ENCODE data around the gene GPA33.

GPA33 gene, protein sequence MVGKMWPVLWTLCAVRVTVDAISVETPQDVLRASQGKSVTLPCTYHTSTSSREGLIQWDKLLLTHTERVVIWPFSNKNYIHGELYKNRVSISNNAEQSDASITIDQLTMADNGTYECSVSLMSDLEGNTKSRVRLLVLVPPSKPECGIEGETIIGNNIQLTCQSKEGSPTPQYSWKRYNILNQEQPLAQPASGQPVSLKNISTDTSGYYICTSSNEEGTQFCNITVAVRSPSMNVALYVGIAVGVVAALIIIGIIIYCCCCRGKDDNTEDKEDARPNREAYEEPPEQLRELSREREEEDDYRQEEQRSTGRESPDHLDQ

DNA sequence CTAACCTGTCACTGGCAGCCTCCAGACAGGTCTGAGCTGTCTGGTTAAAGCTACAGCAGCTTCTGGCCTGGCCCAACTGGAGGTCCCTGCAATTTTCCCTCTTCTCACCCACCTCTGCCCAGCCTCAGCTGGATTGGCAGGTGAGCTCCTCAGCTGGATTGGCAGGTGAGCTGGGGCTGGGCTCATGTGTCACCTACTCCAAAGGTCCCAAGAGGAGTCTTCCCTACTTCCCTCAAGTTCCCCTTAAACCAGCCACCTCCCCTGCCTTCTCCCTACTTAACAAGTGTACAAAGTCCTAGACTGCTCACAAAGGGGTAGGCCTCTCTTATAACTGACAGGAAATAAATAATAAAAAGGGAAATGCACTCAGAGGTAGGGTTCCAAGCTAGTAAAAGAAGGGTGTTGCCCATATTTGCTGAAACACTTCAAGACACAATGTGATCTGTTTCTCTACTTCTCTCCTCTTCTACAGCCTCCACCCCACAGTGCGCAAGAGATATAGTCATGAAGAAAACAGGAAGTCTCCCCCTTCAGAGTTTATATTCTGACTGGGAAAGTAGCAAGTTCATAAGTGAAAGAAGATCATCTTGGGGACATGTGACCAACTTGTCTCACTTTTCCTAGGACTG lies at the start of gene GPA33:
Gene GPA33, minus strand, starts transcription at position 64 of the 629 bp plus-strand sequence. CDS start 90 bp downstream, outside the sequence.
- DNase-seq: no peak

DNA sequence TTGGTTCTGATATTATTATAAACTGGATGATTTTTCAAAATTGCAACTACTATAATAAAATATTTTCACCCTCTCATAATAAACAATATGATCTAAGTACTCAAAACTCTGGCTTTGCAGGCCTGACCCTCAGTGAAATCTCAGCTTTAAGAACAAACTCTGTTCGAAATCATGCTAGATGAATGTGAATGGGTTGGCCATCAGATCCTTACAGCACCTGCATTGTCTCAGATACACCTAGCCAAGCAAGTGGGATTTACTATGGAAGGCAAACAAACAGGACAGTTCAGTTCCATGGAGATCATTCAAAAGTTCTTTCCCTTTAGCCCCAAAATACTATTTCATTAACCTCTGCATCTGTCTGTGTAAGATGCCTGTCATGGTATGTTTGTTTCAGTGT lies 48.5 kb upstream of the GPA33 start:
- DNase-seq: no peak

DNA sequence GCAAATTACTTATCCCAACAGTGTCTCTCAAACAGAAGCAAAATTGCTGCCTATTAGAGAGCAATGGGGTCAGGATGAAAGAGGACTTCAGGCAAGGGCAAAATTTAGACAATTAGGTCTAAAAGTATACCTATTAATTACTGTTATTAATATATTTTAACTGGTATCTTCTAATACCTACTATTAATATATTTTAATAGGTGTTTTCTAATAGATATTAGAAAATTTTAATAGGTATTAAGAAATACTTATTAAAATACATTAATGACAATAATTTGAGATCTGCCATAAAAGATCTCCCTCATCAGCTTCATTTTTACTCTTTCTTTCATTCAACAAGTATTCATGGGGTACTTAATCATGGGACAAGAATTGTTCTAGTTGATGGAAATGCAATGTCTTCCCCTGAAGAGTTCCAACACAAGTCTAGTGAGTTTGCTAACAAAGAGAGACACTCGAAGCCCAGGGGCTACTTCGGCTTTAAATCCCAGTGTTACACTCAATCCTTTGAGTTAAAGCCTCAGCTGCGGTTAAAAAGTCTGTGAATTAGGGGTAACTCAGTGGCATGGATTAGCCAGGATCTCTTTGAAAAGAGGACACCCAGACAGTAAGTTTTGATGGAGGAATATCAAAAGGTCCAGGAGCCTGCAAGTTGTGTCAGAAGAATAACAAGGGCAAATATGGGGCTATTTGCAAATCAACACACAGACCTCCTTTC lies 47.8 kb upstream of the GPA33 start:
- DNase-seq: no peak

DNA sequence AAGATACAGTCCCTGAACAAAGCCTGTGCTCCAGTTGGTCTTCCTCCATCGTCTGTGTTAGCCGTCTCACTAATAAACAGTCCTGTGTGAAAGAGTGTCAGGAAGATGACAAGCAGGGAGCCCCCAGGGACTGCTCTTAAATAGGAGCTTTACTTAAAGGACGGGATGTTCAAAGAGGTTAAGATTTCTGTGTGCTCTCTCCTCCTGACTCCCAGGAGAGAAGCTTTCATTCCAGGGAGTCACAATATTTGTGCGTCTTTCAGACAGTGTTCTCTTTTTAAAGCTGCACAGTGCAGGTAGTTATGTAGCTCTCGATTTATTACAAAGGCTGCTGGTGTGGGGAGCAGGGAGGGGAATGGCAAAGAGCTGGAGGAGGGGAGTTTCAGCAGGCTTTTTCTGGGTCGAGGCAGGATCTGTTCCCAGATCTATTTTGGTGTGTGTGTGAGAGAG lies 47.2 kb upstream of the GPA33 start:
- no peak for DNase-seq

DNA sequence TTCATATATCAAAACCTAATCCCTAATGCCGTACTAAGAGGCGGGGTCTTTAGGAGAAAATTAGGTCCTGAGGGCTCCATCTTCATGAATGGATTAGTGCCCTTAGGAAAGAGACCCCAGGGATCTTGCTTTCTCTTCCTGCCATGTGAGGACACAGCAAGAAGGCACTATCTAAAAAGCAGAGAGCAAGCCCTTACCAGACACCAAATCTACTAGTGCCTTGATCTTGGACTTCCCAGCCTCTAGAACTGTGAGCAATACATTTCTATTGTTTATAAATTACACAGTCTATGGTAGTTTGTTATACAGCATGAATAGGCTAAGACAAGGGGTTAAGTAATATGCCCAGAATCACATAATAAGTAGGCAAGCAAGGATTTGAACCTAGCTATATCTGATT lies 46.6 kb upstream of the GPA33 start:
- no peak for DNase-seq

DNA sequence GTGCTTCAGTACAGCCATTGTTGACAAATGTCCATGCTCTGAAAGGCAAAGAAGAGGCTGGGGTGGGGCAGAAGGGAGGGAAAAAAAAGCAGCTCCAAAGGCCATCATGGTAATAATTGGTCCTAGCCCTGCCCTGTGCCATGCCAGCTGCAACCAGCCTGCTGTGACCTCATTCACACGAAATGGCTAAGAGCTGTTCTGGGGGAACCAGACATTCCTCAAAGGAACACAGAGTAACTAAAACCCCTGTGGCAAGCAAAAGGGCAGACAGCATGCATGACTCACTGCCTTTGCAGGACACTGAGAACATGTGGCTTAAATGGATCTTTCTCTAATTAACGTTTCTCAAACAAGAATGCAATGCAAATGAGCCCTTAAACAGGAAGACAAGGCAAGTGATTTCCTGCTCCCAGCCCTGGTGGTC lies 46.0 kb upstream of the GPA33 start:
- DNase-seq: no peak

DNA sequence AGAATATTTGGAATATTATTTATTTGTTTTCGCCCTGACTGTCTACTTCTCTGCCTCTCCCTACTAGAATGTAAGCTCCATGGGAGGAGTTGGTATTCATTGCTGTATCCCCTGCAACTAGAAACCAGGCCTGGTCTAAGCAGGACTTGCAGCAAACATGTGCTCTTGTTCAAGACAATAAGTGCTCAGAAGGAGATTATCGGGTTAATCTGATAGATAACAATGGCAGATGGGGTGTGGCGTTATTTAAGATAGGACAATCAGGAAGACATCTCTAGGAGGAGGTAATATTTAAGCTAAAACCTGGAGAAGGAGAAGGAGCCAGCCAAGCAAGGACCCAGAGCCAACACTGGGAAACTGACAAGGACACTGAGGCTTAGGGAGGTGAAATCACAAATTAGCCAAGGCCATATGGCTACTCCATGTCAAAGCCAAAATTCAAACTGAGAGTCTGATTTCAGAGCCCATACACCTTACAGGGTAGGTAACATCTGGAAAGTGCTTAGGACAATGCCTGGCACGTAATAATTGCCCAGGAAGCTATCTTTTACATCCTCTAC lies 45.2 kb upstream of the GPA33 start:
- no peak for DNase-seq

DNA sequence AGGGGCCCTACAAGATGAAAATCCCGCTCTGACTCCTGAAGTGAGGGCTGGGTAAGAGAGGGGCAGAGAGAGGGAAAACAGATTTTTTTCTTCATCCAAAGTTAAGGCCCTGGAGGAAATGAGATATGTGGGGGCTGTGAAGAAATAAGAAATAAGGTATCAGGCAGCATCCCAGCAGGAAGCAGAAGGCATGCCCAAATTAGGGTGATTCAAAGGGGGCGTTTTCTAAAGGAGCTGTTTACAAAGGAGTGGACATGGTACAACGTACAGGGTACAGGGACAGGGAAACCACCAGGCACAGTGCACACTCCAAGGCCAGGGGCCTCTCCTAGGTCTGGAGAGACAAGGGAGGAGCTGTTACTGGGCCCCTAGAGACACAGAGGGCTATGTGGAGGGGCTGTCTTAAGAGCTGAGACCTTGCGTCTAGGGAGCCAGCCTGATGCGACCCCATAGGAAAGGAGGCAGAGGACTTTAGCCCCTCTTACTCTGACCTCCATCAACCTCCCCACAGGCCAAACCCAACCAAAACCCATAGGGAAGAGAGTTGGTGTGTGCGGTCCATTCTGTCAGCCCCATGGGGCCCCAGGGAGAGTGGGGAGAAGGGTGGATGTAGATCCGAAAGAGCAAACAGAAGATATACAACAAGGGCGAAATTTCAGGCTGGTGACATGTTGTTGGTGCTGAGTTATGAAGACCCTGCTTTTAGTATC lies 42.3 kb upstream of the GPA33 start:
- no peak for DNase-seq

DNA sequence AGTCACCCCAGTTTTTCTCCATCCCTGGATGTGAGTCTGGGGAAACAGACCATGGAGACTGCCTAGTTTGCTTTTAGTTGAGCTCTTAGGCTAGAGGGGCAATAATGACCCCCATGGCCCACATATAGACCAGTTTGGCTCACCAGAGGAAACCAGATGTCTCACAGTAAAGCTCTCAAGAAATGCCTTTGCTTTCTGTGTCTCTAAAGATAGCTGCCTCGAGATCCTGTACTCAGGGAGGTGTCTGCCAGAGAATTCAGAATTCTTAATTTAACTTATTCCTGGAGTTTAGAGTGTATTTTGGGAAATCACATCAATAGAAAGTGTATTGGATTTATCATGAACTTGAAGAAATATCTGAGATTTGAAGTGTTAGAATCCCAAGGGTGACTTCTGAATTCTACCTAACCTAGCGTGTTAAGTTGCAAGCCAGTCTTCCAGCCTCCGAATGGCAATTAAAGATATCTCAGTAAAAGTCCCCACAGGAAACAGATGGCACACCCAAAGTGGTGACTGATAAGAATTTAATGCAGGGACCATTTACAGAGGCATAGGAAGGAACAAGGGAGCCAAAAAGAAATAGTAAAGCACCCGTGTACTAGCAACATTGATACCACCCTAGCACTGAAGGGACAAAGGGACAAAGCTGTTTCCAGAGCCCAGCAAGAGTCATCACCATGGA lies 40.8 kb upstream of the GPA33 start:
- no peak for DNase-seq

DNA sequence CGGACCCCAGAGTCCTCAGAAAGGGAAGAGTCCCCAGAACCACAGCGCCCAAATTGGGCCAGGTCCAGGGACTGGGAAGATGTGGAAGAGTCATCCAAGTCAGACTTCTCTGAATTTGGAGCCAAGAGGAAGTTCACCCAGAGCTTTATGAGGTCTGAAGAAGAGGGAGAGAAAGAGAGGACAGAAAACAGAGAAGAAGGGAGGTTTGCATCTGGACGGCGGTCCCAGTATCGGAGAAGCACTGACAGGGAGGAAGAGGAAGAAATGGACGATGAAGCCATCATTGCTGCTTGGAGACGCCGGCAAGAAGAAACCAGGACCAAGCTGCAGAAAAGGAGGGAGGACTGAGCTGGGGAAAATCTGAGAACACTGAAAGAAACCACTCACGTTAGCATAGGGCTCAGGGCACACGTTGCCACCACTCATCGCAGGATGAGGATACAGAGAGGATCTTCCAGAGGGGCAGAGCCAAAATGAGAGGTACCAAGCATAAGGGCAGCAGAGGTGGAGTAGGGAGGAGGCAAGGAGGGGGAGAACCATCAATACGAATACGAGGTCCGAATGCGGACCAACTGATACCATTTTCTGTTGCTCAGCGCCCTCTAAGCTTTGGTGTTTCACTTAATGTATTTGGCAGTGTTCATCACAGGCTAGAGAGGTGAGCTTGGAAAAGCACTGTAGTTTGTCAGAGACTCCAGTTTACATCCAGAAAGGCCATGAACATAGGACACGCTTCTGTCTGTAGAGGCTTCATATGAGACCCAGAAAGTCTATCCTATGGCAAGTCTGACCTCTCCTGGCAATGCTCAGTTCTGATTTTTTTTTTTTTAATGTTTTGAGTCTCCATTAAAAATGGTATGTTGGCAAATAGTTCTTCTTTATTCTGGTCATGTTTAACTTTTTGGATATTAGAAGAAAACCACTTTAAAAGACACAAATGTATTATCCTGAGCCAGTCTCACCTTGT lies 38.4 kb upstream of the GPA33 start:
- DNase-seq: no peak

DNA sequence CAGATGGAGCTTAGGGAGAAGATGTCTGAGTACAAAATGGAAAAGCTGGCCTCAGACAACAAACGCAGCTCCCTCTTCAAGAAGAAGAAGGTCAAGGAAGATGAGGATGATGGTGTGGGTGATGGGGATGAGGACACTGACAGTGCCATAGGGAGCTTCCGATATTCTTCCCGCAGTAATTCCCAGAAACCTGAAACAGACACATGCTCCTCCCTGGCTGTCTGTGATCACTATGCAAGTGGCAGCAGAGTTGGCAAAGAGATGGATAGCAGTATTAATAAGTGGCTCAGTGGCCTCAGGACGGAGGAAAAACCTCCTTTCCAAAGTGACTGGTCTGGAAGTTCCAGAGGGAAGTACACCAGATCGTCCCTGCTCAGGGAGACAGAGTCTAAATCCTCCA lies 37.5 kb upstream of the GPA33 start:
- DNase-seq: no peak

DNA sequence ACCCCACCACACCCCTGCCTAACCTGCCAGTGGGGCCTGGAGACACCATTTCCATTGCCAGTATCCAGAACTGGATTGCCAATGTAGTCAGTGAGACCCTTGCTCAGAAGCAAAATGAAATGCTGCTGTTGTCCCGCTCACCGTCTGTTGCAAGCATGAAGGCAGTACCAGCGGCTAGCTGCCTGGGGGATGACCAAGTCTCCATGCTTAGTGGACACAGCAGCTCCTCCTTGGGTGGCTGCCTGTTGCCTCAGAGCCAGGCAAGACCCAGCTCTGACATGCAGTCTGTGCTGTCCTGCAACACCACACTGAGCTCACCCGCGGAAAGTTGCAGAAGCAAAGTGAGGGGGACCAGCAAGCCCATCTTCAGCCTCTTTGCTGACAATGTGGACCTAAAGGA lies 37.1 kb upstream of the GPA33 start:
- no peak for DNase-seq

DNA sequence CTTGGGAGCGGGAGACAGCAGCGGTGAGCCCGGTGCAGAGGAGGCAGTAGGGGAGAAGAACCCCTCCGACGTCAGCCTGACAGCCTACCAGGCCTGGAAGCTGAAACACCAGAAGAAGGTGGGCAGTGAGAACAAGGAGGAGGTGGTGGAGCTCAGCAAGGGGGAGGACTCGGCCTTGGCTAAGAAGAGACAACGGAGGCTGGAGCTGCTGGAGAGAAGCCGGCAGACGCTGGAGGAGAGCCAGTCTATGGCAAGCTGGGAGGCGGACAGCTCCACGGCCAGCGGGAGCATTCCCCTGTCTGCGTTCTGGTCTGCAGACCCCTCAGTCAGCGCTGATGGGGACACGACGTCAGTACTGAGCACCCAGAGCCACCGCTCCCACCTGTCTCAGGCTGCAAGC lies 36.6 kb upstream of the GPA33 start:
- no peak for DNase-seq

DNA sequence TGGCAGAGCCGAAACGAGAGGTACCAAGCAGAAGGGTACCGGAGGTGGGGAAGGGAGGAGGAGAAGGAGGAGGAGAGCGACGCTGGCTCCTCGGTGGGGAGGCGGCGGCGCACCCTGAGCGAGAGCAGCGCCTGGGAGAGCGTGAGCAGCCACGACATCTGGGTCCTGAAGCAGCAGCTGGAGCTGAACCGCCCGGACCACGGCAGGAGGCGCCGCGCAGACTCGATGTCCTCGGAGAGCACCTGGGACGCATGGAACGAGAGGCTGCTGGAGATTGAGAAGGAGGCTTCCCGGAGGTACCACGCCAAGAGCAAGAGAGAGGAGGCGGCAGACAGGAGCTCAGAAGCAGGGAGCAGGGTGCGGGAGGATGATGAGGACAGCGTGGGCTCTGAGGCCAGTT lies 36.1 kb upstream of the GPA33 start:
- DNase-seq: no peak

DNA sequence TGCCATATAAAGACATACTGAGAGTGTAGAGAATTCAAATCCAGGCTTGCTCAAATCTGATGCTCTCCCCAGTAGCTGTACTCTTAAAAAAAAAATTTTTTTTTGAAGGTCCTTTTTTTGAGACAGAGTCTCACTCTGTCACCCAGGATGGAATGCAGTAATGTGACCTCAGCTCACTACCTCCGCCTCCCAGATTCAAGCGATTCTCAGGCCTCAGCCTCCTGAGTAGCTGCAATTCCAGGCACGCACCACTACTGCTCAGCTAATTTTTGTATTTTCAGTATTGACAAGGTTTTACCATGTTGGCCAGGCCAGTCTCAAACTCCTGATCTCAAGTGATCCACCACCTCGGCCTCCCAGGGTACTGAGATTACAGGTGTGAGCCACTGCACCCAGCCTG lies 32.4 kb upstream of the GPA33 start:
- DNase-seq: no peak

DNA sequence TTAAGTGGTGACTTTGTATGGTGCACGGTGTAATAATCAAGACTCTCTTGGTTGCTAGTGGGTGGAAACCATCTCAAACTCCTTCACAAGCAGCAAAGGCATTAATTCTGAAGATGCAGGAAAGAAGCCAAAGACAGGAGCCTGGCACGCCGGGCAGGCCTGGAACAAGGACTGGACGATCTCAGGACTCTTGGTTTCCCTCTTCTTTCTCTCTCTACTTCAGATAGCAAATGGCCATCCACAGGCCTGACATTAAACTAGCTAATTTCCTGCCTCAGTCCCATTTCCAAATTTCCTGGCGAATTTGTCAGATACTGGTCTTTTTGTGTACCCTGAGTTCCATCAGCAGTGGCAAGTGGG lies 31.9 kb upstream of the GPA33 start:
- no peak for DNase-seq

DNA sequence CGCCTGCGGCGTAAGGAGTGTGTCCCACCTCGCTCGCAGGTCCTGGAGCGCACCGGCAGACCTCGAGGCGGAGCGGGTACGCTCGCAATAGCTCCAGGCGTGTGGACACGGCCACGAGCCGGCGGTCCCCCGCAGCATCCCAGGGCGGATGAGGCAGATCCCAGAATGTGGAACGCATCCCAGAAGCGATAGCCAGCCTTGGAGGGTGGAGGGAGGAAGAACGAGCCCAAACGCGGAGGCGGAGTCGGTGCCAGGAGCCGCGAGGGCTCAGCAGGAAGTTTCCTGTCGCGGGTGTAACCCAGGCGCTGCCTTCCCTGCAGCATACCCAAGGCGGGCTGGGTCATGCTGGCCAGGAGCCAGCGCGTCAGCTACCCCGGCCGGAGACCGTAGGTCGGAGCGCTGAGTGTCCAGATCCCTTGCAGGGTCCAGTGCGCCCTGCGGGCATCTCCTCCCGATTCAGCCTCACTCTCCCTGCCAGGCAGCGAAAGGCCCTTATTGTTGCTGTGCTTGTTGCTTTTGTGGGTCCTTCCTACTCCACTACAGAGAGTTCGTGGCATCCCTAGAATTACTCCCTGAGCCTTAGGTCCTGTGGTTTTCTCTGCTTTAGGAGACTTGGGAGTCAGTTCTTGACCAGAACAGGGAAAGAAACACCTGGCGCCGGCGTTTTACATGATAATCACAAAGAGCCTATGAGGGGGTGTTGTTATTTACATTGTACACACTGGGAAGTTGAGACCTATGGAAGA lies 31.4 kb upstream of the GPA33 start:
- DNase-seq: peak; percentile 17

DNA sequence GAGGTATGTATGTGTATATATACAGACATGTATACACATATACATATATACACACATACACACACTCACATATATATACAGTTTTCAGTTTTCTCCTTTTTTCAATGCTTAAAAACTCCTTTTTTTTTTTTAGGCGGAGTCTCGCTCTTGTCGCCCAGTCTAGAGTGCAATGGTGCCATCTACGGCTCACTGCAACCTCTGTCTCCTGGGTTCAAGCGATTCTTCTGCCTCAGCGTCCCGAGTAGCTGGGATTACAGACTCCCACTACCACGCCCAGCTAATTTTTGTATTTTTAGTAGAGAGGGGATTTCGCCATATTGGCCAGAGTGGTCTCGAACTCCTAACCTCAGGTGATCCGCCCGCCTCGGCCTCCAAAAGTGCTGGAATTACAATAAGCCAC lies 30.7 kb upstream of the GPA33 start:
- no peak for DNase-seq

DNA sequence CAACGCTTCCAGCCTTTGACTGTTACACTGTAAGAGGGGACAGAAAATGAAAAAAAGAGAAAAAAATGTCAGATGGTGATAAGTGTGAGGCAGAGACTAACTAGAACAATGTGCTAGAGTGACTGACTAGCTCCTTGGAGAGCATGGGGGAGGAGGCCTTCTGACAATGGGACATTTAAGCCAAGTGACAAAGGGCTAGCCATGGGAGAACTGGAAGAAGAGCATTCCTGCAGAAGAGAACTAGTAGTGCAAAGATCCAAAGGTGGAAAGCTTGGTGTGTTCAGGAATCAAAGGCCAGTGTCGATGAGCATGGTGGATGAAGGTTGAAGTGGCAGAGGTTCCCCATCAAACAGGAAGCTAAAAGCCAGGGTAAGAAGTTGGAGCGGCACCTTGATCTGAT lies 29.5 kb upstream of the GPA33 start:
- DNase-seq: no peak

DNA sequence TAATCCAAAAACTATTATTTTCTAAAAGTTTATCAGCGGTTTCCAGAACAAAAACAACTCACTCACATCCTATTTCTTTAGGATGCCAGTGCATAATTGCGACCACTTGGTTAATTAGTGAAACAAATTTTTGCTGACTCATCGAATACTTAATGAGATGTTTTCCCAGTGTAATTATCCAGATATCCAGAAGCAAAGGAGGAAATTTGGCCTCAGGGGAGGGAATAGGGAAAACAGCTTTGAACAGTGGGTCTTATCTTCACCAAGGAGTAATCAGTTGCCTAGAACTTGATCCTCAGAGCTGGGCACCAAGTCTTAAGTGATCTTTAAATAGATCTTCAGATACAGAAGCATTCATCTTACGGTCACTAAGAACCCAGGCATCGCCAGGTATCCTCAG lies 28.0 kb upstream of the GPA33 start:
- no peak for DNase-seq

DNA sequence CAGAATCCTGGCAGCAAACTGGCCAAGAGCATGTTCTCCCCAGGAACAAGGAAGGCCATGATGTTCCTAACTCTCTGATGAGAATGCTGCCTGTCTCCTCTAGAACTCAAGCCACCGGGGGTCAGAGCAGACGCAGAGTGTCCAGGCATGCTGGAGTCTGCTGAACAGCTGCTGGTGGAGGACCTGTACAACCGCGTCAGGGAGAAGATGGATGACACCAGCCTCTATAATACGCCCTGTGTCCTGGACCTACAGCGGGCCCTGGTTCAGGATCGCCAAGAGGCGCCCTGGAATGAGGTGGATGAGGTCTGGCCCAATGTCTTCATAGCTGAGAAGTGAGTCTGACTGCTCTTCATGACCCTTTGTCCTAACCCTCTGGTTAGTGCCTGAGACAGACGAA lies 27.0 kb upstream of the GPA33 start:
- DNase-seq: no peak

Measured in NCI-H1436 (cell line).